SU-DHL-6 (cell line): ENCODE measurements around the gene TMOD1.

Source experiments
- H2AFZ ChIP-seq: fragments of 200-600 bp; sonication (generic); 2 replicates; pipeline ENCODE4 v1.6.1; 2014; ENCODE audit warnings: low read depth, mild to moderate bottlenecking, moderate library complexity, mixed read lengths, antibody characterized with exemption, low read length; ENCODE audit not compliant: severe bottlenecking
- H3F3A ChIP-seq: fragments of 200-600 bp; shearing (Covaris generic); 2 replicates; pipeline ENCODE4 v1.6.0; 2016; ENCODE audit warnings: antibody characterized with exemption, mild to moderate bottlenecking; ENCODE audit not compliant: insufficient read depth
- H3K27ac ChIP-seq: fragments of 200-600 bp; sonication (generic); 2 replicates; pipeline ENCODE4 v1.5.1; 2016; ENCODE audit warnings: low read depth, mild to moderate bottlenecking, low read length, moderate library complexity, mixed read lengths
- H3K27me3 ChIP-seq: fragments of 200-600 bp; sonication (generic), shearing (Covaris generic); 2 replicates; pipeline ENCODE4 v1.6.0; 2014; ENCODE audit warnings: mild to moderate bottlenecking, low read length
- H3K36me3 ChIP-seq: fragments of 200-600 bp; sonication (generic); 2 replicates; pipeline ENCODE4 v1.6.1; 2014; ENCODE audit warnings: mild to moderate bottlenecking, low read length, mixed read lengths
- H3K4me2 ChIP-seq: fragments of 300-600, 200-600 bp; shearing (Covaris generic), sonication (generic); 2 replicates; pipeline ENCODE4 v1.6.0; 2014; ENCODE audit warnings: low read length, low read depth, mild to moderate bottlenecking; ENCODE audit not compliant: poor library complexity, severe bottlenecking
- H3K4me3 ChIP-seq: fragments of 200-600 bp; sonication (generic); 2 replicates; pipeline ENCODE4 v1.5.1; 2014; ENCODE audit warnings: antibody characterized with exemption, low read length, mild to moderate bottlenecking, mixed read lengths; ENCODE audit not compliant: insufficient read depth, poor library complexity, severe bottlenecking
- H3K79me2 ChIP-seq: fragments of 200-600 bp; sonication (generic); 2 replicates; pipeline ENCODE4 v1.6.1; 2014; ENCODE audit warnings: mild to moderate bottlenecking, low read length, moderate library complexity; ENCODE audit not compliant: insufficient read depth
- H3K9ac ChIP-seq: fragments of 200-600 bp; sonication (generic); 2 replicates; pipeline ENCODE4 v1.7.0; 2014; ENCODE audit warnings: mild to moderate bottlenecking, low read length
- H3K9me2 ChIP-seq: fragments of 200-600 bp; sonication (generic); replicated peaks from 2 replicates; pipeline ENCODE4 v1.6.1; 2014; ENCODE audit warnings: low read length; ENCODE audit not compliant: insufficient read depth
- H3K9me3 ChIP-seq: fragments of 200-600 bp; sonication (generic); 2 replicates; pipeline ENCODE4 v1.6.1; 2014; ENCODE audit warnings: low read length, mixed read lengths; ENCODE audit not compliant: insufficient read depth
- H4K20me1 ChIP-seq: fragments of 200-600 bp; sonication (generic); 2 replicates; pipeline ENCODE4 v1.6.1; 2014; ENCODE audit warnings: low read depth, mild to moderate bottlenecking, antibody characterized with exemption, low read length, moderate library complexity, mixed read lengths
- EZH2phosphoT487 ChIP-seq: fragments of 200-600 bp; sonication (generic), shearing (Covaris generic); conservative IDR thresholded peaks from 2 replicates; pipeline ENCODE4 v1.6.1; 2018; ENCODE audit warnings: mild to moderate bottlenecking, antibody characterized with exemption, low read length, moderate library complexity, mixed read lengths
- TF ChIP-seq, protein P1 (sequence below): fragments of 200-600 bp; sonication (generic); IDR thresholded peaks from one replicate; pipeline ENCODE4 v1.5.1; 2017; ENCODE audit warnings: antibody characterized with exemption, mild to moderate bottlenecking, low read length, moderate library complexity; ENCODE audit not compliant: insufficient read depth, poor library complexity, severe bottlenecking

Gene TMOD1

DNA sequence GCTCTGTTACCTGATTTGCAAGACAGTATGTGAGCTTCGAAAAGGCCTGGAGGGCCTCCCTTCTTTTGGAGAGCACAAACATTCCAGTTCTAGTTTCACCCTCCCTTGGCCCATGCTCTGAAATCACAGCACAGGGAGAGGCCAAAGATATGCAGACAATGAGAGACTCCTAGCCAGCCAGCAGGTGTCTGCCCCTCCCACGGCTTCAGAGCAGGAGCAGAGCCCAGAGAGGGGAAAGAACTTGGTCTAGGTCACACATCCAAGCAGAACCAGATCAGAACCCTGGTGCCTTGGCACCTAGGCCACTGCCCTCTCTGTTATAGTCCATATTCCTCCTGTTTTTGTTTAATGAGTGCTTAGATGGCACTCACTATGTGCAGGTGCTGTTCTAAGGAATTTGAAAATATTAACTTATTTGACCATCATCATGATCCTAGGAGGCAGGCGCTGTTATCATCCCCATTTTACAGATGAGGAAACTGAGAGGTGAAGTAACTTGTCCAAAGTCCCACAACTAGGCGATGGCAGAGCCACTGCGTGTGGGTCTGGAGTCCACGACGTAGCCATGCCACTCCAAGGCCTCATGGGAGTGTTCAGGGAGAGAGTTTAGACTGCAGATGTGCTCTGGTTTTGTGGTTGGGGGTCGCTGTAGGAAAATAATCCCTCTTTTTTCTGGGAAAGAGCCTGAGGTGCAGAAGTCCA lies 27.2 kb downstream of the TMOD1 start:
- no peaks in the 10 kb centered on the region for H3F3A ChIP-seq
- H3K27me3 ChIP-seq, result no peaks in the 10 kb centered on the region
- no peak overlapping the region for H2AFZ ChIP-seq
- no peaks in the 10 kb centered on the region for H3K9me2 ChIP-seq
- no peak overlapping the region for H3K9ac ChIP-seq
- H3K9me3 ChIP-seq, result no peaks in the 10 kb centered on the region
- no peak for TF ChIP-seq EZH2phosphoT487
- TF ChIP-seq, protein P1, sequence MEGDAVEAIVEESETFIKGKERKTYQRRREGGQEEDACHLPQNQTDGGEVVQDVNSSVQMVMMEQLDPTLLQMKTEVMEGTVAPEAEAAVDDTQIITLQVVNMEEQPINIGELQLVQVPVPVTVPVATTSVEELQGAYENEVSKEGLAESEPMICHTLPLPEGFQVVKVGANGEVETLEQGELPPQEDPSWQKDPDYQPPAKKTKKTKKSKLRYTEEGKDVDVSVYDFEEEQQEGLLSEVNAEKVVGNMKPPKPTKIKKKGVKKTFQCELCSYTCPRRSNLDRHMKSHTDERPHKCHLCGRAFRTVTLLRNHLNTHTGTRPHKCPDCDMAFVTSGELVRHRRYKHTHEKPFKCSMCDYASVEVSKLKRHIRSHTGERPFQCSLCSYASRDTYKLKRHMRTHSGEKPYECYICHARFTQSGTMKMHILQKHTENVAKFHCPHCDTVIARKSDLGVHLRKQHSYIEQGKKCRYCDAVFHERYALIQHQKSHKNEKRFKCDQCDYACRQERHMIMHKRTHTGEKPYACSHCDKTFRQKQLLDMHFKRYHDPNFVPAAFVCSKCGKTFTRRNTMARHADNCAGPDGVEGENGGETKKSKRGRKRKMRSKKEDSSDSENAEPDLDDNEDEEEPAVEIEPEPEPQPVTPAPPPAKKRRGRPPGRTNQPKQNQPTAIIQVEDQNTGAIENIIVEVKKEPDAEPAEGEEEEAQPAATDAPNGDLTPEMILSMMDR, result no peak
- no peak overlapping the region for H3K27ac ChIP-seq
- H3K4me3 ChIP-seq, result no peak overlapping the region
- no peaks in the 10 kb centered on the region for H4K20me1 ChIP-seq
- H3K4me2 ChIP-seq, result no peak overlapping the region
- no peaks in the 10 kb centered on the region for H3K79me2 ChIP-seq
- H3K36me3 ChIP-seq, result no peaks in the 10 kb centered on the region

DNA sequence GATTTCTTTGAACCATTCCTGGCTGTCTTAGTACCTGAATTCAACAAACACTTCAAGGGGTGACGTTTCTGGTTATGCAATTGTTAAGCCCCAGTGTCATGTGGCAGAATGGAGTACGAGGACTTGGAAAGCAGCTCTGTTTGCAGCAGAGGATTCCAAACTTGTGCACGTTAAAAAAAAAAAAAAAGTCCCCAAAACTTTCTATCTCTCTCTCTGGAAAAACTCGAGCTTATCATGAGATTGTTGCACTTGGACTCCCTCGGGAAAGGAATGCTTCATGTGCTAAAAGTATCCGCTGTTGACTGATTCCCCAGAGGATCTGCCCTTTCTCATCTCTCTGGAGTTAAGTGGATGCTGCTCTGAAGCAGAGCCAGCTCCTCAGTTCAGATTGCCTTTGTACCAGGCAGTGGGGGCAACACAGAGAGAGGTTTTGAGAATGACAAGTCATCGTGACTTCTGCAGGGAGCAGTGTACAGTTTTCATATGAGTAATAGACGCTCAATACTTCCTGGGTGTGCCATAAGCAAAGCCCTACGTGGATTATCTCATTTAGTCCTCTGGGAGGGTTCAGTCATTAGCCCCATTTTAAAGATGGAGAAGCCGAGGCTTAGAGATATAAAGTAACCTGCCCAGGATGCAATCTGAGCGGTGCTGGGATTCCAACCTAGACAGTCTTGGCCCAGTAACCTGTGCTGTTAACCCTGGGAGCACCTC lies 28.1 kb downstream of the TMOD1 start:
- Histone ChIP-seq H3K27me3 (no peaks in the 10 kb centered on the region), H3K9ac (no peak overlapping the region), H2AFZ (no peak overlapping the region), H3K9me2 (no peaks in the 10 kb centered on the region), H3K79me2 (no peaks in the 10 kb centered on the region), H3F3A (no peaks in the 10 kb centered on the region), H3K27ac (no peak overlapping the region), H3K4me3 (no peak overlapping the region), H4K20me1 (no peaks in the 10 kb centered on the region), H3K36me3 (no peaks in the 10 kb centered on the region), H3K9me3 (no peaks in the 10 kb centered on the region), H3K4me2 (no peak overlapping the region)
- TF ChIP-seq EZH2phosphoT487, result no peak
- TF ChIP-seq, protein P1, result no peak

DNA sequence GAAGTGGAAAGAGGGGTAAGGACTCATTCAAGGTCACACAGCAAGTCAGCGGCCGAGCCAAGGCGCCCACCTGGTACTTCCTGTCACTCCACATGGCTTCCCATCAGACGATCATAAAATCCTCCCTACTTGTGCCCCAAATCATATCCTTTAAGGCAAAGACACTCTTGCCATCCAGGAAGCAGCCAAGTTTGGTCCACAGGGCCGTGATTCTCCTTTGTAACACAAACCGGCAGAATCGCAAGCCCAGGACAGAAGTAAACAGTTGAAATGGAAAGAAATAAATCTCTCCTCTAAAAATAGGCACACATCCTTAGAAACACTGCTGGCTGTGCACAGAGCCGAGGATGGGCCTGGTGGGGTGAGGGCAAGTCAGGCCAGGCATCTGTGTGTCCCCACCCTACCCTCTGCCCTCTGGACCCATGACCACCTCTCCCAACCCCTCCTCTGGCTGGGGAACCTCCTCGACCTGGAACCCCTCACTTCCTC lies 30.5 kb downstream of the TMOD1 start:
- no peak overlapping the region for H3K27ac ChIP-seq
- H3K4me2 ChIP-seq, result no peak overlapping the region
- H3K27me3 ChIP-seq, result no peaks in the 10 kb centered on the region
- TF ChIP-seq EZH2phosphoT487, result no peak
- TF ChIP-seq, protein P1, result no peak
- no peaks in the 10 kb centered on the region for H3K9me3 ChIP-seq
- no peak overlapping the region for H3K4me3 ChIP-seq
- no peaks in the 10 kb centered on the region for H3K36me3 ChIP-seq
- no peak overlapping the region for H2AFZ ChIP-seq
- no peaks in the 10 kb centered on the region for H3K79me2 ChIP-seq
- no peaks in the 10 kb centered on the region for H4K20me1 ChIP-seq
- no peak overlapping the region for H3K9ac ChIP-seq
- H3K9me2 ChIP-seq, result no peaks in the 10 kb centered on the region
- H3F3A ChIP-seq, result no peaks in the 10 kb centered on the region
